Liver (tissue), 9 donors: ENCODE measurements around the gene KRT75. TPM values are rescaled to one million over a fixed set of nuclear protein-coding genes. Genes with fewer than 3 reads are reported as not detected.

Experiments
- DNase-seq: peaks from one replicate; pipeline ENCODE4 v3.0.0-alpha.2; 2017; ENCODE audit warnings: low spot score
- H3K27ac ChIP-seq, 2 donors: one replicate each; pipeline ENCODE4 v1.7.0; 2013; ENCODE audit warnings: inconsistent platforms in 2 of 2, low read length in 2 of 2, control low read depth in 1 of 2, low read depth in 1 of 2, mild to moderate bottlenecking in 1 of 2
- H3K27me3 ChIP-seq, 4 donors: one replicate each; pipeline versions ENCODE4 v1.6.1 to v1.7.0; 2013; ENCODE audit warnings: low read length in 3 of 4, inconsistent platforms in 1 of 4, mild to moderate bottlenecking in 1 of 4, moderate library complexity in 1 of 4; ENCODE audit not compliant: control insufficient read depth in 4 of 4, insufficient read depth in 4 of 4
- H3K36me3 ChIP-seq, 4 donors: one replicate each; pipeline versions ENCODE4 v1.6.1 to v1.7.0; 2013; ENCODE audit warnings: low read length in 3 of 4, mild to moderate bottlenecking in 3 of 4, low read depth in 1 of 4, moderate library complexity in 1 of 4; ENCODE audit not compliant: control insufficient read depth in 4 of 4, insufficient read depth in 3 of 4
- H3K4me1 ChIP-seq, 4 donors: one replicate each; pipeline versions ENCODE4 v1.6.1 to v1.7.0; 2013; ENCODE audit warnings: low read length in 3 of 4, mild to moderate bottlenecking in 3 of 4, moderate library complexity in 1 of 4; ENCODE audit not compliant: control insufficient read depth in 4 of 4, insufficient read depth in 4 of 4
- H3K4me3 ChIP-seq, 3 donors: one replicate each; pipeline versions ENCODE4 v1.6.1 to v1.7.0; 2013; ENCODE audit warnings: low read length in 3 of 3, control low read depth in 1 of 3, low read depth in 1 of 3, mild to moderate bottlenecking in 1 of 3
- H3K9ac ChIP-seq, 2 donors: one replicate each; pipeline ENCODE4 v1.7.0; 2013; ENCODE audit warnings: low read length in 2 of 2, mild to moderate bottlenecking in 2 of 2, moderate library complexity in 2 of 2, control low read depth in 1 of 2, low read depth in 1 of 2
- H3K9me3 ChIP-seq, 4 donors: one replicate each; pipeline versions ENCODE4 v1.6.1 to v1.7.0; 2013; ENCODE audit warnings: low read length in 3 of 4; ENCODE audit not compliant: control insufficient read depth in 4 of 4
- CTCF ChIP-seq: fragments of 150-350 bp; IDR thresholded peaks from 2 replicates; pipeline ENCODE4 v1.5.1; 2017; ENCODE audit warnings: improper control_type of control experiment, low read depth, low read length; ENCODE audit not compliant: missing input control
- EGR1 ChIP-seq, 2 donors: IDR thresholded peaks; 2 replicates each; pipeline ENCODE4 v1.6.1; 2016 to 2018; ENCODE audit warnings: antibody characterized with exemption in 2 of 2, low read depth in 2 of 2
- FOXA1 ChIP-seq: IDR thresholded peaks from 2 replicates; pipeline ENCODE4 v1.6.1; 2016; ENCODE audit warnings: antibody characterized with exemption
- FOXA2 ChIP-seq: IDR thresholded peaks from 2 replicates; pipeline ENCODE4 v1.6.1; 2016; ENCODE audit warnings: antibody characterized with exemption
- GABPA ChIP-seq, 2 donors: IDR thresholded peaks in 1 of 2; conservative IDR thresholded peaks in 1 of 2; 2 replicates each; pipeline ENCODE4 v1.6.1; 2016; ENCODE audit warnings: antibody characterized with exemption in 2 of 2, mild to moderate bottlenecking in 1 of 2, moderate library complexity in 1 of 2
- HNF4A ChIP-seq, 2 donors: conservative IDR thresholded peaks; 2 replicates each; pipeline ENCODE4 v1.6.1; 2016; ENCODE audit warnings: antibody characterized with exemption in 2 of 2, mild to moderate bottlenecking in 2 of 2
- HNF4G ChIP-seq: IDR thresholded peaks from 2 replicates; pipeline ENCODE4 v1.6.1; 2016; ENCODE audit warnings: antibody characterized with exemption
- JUND ChIP-seq, 2 donors: IDR thresholded peaks; 2 replicates each; pipeline ENCODE4 v1.6.1; 2016; ENCODE audit warnings: antibody characterized with exemption in 2 of 2
- NR2F2 ChIP-seq: IDR thresholded peaks from 2 replicates; pipeline ENCODE4 v1.6.1; 2016; ENCODE audit warnings: antibody characterized with exemption
- RAD21 ChIP-seq, 2 donors: IDR thresholded peaks; 2 replicates each; pipeline ENCODE4 v1.6.1; 2016; ENCODE audit warnings: antibody characterized with exemption in 2 of 2, mild to moderate bottlenecking in 2 of 2
- REST ChIP-seq: IDR thresholded peaks from 2 replicates; pipeline ENCODE4 v1.6.1; 2016; ENCODE audit warnings: antibody characterized with exemption, mild to moderate bottlenecking
- RXRA ChIP-seq, 2 donors: IDR thresholded peaks; 2 replicates each; pipeline ENCODE4 v1.6.1; 2017 to 2018; ENCODE audit warnings: antibody characterized with exemption in 2 of 2, mild to moderate bottlenecking in 1 of 2
- SP1 ChIP-seq: IDR thresholded peaks from 2 replicates; pipeline ENCODE4 v1.6.1; 2018; ENCODE audit warnings: antibody characterized with exemption, mild to moderate bottlenecking
- TAF1 ChIP-seq: conservative IDR thresholded peaks from 2 replicates; pipeline ENCODE4 v1.6.1; 2016; ENCODE audit warnings: antibody characterized with exemption, mild to moderate bottlenecking
- YY1 ChIP-seq: IDR thresholded peaks from 2 replicates; pipeline ENCODE4 v1.6.1; 2016; ENCODE audit warnings: antibody characterized with exemption, mild to moderate bottlenecking
- ZBTB33 ChIP-seq: IDR thresholded peaks from 2 replicates; pipeline ENCODE4 v1.6.1; 2016; ENCODE audit warnings: antibody characterized with exemption
- WGBS: extraction: QIAGEN DNeasy Blood & Tissue Kit; methylation state at CpG from one replicate; pipeline ENCODE4 v1.1.7; 2013; 5-methylcytosine and 5-hydroxymethylcytosine counted together
- polyA plus RNA-seq, 2 donors: library from polyadenylated mRNA; stranded (reverse) in 1 of 2; unstranded in 1 of 2; fragments of 200-250 nt in 1 of 2; fragments of >200 nt in 1 of 2; fragmentation: Nextera tagmentation in 1 of 2; extraction: Ambion mirVana in 1 of 2; gene quantifications; one replicate each; pipeline versions ENCODE4 v1.2.1 to v1.2.3, GENCODE V29; 2013 to 2015
- total RNA-seq, 2 donors: library from RNA; depleted of rRNA; stranded (reverse); fragments of >200 nt; gene quantifications; one replicate each; pipeline ENCODE4 v1.2.3, GENCODE V29; 2014
- TF ChIP-seq, protein P1 (sequence below): IDR thresholded peaks from 2 replicates; pipeline ENCODE4 v1.6.1; 2016; ENCODE audit warnings: antibody characterized with exemption
- donor health status: healthy.
- donor health status: healthy.
- donor health status: healthy.
- donor health status: healthy.
- donor health status: healthy.

Gene KRT75
- total and polyA plus RNA-seq, 4 donors = not detected

GRCh38 chr12:52396656-52397055 lies 37.5 kb downstream of the KRT75 start (continued):
- TF ChIP-seq CTCF (no peak), TAF1 (no peak), JUND (IDR thresholded peaks at IDR 0.05) (no peak), YY1 (no peak), HNF4G (no peak)
- TF ChIP-seq, protein P1, sequence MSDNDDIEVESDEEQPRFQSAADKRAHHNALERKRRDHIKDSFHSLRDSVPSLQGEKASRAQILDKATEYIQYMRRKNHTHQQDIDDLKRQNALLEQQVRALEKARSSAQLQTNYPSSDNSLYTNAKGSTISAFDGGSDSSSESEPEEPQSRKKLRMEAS = no peak

GRCh38 chr12:52395761-52396434 lies 38.3 kb downstream of the KRT75 start:
- Histone ChIP-seq H3K27me3 (no peaks in the 10 kb centered on the region), H3K36me3 (no peaks in the 10 kb centered on the region), H3K9me3 (no peaks in the 10 kb centered on the region), H3K4me1 (no peaks in the 10 kb centered on the region), H3K27ac (no peak overlapping the region), H3K9ac (no peak overlapping the region), H3K4me3 (no peak overlapping the region)
- no peak for TF ChIP-seq FOXA2
- no peak for TF ChIP-seq SP1
- TF ChIP-seq ZBTB33 = no peak
- TF ChIP-seq EGR1 (IDR thresholded peaks at IDR 0.05; ENCODE audit: low read depth in 2 of 2) = no peak
- TF ChIP-seq TAF1 = no peak
- TF ChIP-seq RAD21 (IDR thresholded peaks at IDR 0.05) = no peak
- TF ChIP-seq YY1 = no peak
- no peak for TF ChIP-seq HNF4G
- TF ChIP-seq GABPA (IDR thresholded peaks at IDR 0.05 in 1 of 2, conservative IDR thresholded peaks at IDR 0.05 in 1 of 2) = no peak
- TF ChIP-seq HNF4A (conservative IDR thresholded peaks at IDR 0.05) = no peak
- TF ChIP-seq NR2F2 = no peak
- TF ChIP-seq FOXA1 = no peak
- no peak for TF ChIP-seq CTCF
- TF ChIP-seq REST = no peak
- TF ChIP-seq RXRA (IDR thresholded peaks at IDR 0.05) = no peak
- no peak for DNase-seq
- 67% methylated on average over 20 of the region's 20 CpGs for WGBS
